Measurements from ENCODE around the gene MAPK14.

Gene MAPK14

DNA sequence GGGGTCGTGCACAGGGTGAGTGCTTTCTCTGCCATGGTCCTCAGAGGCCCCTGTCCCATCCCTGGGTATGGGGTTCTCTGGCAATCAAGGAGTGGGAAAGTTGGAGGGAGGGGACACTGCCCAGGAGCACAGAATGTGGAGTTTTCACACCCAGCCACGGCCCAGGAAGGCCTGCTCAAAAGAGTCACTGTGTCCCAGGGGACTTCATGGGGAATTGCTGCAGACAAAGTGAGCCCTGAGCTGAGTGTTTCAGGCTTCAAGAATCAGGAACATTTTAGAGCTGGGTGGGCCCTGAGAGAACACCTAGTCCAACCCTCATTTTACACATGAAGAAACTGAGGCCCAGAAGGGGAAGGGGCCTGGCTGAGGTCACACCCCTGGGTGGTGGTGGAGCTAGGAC is 108.4 kb downstream of the MAPK14 start:
- no peak for DNase-seq (ENCODE audit: low spot score)

DNA sequence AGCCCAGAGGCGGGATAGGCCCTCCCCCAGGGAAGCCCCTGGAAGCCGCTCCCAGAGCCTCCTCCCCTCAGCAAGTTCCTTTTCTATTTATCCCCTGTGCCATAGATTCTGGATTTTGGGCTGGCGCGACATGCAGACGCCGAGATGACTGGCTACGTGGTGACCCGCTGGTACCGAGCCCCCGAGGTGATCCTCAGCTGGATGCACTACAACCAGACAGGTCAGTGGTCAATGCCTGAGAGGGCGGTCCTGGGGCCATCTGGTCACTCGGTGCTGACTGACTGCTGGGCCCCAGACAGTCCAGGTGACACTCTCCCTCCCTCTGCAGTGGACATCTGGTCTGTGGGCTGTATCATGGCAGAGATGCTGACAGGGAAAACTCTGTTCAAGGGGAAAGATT is 108.9 kb downstream of the MAPK14 start:
- no peak for DNase-seq (ENCODE audit: low spot score)

DNA sequence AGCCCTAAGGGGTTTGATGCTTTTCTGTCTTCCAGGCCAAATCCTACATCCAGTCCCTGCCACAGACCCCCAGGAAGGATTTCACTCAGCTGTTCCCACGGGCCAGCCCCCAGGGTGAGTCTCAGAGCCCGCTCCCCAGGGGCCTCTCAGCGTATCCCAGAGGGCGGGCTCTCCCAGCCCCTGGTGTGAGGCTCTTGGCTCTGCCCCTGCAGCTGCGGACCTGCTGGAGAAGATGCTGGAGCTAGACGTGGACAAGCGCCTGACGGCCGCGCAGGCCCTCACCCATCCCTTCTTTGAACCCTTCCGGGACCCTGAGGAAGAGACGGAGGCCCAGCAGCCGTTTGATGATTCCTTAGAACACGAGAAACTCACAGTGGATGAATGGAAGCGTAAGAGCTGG is 111.1 kb downstream of the MAPK14 start:
- DNase-seq (ENCODE audit: low spot score), result no peak

DNA sequence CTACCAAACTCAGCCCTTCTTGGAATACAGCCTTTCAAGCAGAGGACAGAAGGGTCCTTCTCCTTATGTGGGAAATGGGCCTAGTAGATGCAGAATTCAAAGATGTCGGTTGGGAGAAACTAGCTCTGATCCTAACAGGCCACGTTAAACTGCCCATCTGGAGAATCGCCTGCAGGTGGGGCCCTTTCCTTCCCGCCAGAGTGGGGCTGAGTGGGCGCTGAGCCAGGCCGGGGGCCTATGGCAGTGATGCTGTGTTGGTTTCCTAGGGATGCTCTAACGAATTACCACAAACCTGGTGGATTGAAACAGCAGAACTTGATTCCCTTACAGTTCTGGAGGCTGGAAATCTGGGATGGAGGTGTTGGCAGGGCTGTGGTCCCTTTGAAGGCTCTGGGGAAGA is 111.8 kb downstream of the MAPK14 start:
- DNase-seq (ENCODE audit: low spot score), result no peak

DNA sequence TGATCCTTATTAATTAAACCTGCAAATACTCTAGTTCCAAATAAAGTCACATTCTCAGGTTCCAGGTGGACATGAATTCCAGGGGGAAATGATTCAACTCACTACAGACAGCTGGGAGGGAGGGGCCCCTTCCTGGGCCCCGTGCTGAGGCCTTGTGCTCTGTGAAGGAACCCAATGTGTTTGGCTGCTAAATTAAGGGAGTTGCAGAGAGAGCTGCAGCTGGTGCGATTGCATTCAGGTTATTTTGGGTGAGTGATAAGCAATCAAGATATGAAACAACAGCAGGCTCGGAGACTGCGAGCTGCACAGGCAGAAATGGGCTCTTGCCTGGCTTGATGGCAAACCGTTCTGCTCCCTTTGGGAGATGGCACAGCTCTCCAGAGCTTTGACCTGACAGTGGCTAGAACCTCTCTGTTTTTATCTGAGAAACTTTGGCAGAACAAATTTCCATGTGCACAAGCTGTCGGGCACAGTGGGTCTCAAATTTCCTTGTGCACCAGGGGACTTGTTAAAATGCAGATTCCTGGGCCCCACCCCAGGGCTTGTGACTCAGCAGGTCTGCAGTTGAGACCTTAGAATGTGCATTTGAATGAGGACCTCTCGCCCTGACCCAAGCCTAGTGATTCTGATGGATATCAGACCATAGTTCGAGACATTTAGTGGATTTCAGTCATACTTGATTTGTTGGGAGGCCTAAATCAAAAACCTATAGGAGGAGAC is 112.5 kb downstream of the MAPK14 start:
- no peak for DNase-seq (ENCODE audit: low spot score)

DNA sequence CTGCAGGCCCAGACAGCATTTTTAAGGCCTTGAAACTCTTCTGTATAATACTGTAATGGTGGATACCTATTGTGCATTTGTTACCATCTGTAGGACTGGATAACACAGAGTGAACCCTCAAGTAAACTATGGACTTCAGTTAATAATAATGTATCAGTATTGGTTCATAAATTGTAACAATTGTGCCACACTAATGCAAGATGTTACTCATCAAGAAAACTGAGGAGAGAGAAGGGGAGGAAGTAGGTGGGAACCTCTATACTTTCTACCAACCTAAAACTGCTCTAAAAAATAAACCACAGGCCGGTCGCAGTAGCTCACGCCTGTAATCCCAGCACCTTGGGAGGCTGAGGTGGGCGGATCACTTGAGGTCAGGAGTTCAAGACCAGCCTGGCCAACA is 113.5 kb downstream of the MAPK14 start:
- DNase-seq (ENCODE audit: low spot score), result no peak

DNA sequence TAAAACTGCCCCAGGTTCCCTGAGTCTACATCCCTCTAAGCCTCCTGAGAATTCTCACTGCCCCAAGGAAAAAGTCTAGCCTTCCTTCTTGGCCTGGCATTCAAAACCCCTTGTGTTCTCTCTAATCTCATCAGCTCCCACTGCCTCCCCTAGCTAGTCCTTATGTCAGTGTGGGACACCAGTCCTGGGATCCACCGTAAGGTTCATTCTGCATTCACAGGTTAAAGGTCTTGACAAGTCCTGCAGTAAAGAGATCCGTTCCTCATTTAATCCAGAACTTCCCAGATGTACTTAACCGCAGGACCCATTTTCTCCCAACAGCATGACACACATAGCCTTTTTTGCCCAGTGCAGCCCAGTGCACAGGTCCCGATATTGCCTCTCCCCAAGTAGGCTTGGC is 114.4 kb downstream of the MAPK14 start:
- DNase-seq (ENCODE audit: low spot score), result no peak

DNA sequence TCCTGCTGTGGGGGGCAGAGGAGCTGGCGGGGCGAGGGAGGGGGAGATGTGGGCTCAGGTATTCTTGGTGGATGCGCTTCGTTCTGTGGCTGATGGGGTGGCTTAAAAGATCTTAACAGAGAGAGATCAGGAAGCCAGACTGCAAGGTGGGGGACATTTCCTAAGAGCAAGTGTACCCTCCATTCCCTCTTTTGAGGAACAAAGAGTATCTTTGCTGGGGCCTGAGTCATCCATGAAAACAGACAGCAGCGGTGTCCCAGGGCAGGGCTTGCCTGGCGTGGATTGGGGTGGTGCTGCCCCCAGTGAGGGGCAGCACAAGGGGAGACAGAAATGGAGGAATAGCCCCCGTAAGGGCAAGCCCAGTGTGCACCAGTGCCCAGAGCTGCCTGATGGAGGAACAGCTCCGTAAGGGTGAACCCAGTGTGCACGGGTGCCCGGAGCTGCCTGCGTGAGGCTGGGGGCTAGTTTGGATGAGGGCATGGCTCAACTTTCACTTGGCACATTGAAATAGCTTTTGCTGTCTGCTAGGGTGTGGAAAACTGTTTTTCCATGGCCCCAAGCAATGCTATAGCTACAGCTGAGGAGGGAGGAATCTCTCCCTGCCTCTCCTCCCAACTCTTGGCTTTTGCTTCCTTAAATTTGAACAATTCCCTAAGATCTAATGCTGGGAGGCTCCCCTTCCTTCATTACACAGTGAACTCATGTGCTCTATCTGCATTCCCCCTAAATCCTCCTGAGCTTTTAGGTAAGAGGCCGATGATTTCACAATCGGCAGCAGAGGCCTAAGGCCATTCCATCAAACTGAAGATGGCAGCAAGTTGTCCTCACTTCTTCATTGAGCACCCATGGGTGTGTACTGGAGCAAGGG is 115.6 kb downstream of the MAPK14 start:
- DNase-seq (ENCODE audit: low spot score), result no peak

DNA sequence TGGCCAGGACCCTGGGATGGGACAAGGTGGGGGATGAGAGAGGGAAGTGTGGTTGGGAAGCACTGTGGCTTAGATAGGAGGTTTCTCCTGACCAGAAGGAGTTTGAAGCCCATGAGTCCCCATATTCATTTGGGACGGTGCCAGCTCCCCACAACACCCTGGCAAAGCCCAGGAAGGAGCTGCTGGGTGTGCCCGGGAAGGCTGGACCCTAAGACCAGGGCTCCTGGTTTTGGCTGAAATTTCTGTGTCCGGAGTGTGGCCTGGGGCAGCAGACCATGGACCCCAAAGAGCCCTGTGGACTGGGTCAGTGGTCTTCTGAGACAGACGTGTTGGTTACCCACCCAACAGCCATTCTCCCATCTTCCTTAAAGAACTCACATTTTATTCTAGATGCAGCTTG is 117.9 kb downstream of the MAPK14 start:
- no peak for DNase-seq (ENCODE audit: low spot score)

DNA sequence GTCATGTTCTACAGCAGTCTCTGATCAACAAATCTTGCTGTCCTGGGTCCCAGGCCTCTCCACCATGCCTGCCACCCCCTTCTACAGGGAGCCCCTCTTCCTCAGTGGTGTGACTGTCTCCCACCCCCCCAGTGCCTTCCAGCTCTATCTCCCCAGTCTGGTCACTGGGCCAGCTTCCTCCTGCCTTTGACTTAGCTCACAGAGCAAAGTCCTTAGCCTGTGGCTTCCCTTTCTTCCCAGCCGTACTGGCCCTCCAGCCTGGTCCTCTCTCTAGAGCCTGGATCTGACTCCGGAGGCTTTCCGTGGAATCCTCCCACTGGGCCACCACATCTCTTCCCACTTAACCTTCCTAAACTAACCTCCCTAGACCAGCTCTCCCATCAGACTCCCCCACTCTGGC is 119.7 kb downstream of the MAPK14 start:
- no peak for DNase-seq (ENCODE audit: low spot score)

DNA sequence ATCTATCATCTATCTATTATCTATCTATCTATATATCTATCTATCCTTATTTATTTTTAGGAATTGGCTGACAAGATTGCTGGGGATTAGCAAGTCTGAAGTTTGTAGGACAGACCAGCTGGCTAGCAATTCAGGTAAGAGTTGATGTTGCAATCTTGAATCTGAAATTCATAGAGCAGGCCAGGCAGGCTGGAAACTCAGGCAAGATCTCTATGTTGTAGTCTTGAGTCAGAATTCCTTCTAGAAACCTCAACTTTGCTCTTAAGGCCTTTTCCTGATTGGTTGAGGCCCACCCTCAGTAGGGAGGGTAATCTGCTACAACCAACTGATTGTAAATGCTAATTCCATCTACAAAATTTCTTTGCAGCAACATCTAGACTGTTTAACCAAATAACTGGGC is 121.9 kb downstream of the MAPK14 start:
- DNase-seq (ENCODE audit: low spot score), result no peak

DNA sequence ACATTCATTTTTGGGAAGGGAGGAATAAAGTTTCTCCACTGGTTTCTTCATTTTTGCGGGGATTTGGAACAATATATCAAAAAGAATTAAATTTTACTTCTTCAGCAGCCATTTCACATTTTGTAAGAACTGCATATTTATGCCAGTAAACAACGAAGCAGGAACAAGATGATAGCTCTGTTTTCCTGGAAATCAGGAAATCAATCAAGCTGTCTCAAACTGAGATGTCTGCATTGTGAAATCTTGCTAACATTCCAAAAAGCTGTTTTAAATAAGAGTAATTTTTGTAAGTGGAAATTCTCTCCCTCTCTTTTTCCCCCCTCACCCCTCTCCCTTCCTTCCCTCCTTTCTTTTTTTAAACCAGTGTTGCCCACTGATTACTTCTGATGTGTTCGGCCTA is 122.7 kb downstream of the MAPK14 start:
- no peak for DNase-seq (ENCODE audit: low spot score)

DNA sequence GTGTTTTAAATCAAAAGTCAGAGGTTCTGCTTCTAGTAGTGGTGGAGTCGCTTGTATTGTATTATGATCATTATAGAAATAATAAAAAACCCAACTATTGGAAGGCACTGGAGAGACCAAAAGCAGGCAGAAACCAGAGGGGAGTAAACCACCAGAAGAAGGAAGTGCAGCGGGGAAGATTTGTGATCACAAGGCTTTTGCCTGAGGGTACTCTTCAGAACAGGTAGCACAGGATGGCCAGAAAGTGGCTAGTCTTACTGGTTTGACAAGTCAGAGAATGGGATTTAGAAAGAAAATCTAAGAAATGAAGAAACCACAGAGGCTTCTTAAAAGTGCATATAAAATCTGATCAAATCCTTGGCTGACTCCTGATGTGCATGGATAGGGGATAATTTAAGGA is 126.7 kb downstream of the MAPK14 start:
- DNase-seq (ENCODE audit: low spot score), result peak; percentile 3

DNA sequence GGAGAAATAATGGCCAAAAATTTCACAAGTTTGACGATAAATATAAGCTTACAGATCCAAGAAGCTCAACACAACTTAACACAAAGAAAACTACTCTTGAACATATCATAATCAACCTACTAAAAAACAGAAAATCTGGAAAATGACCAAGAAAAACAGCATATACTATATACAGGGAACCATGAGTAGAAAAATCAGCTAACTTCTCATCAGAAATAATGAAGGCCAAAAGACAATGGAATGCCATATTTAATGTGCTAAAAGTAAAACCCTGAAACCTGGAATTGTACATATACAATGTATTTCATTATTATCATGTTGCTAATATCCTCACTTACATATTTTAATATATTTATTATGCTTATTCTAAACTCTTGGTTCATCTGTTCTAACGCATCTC is 128.1 kb downstream of the MAPK14 start:
- DNase-seq (ENCODE audit: low spot score), result no peak

DNA sequence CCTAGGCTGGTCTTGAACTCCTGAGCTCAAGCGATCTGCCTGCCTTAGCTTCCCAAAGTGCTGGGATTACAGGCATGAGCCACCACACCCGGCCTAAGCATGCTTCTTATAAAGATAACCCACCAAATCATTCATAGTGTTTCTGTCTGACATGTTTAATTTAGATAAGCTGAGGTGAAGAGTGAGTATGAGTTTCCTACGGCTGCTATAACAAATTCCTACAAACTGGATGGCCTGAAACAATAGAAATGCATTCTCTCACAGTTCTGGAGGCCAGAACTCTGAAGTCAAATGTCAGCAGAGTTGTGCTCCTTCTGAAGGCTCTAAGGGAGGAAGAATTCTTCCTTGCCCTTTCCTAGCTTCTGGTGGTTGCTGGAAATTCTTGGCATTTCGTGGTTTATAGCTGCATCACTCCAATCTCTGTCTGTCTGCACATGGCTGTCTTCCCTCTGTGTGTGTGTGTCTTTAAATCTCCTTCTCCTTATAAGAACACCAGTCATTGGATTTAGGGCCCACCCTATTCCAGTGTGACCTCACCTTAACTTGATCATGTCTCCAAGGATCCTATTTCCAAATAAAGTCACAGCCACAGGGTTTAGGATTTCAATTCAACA is 132.6 kb downstream of the MAPK14 start:
- peak; percentile 61 for DNase-seq (ENCODE audit: low spot score)
